GM18858 (cell line): ENCODE measurements around the gene FNBP1L.
"Not testable (repeated sequence)": the region's sequence is repeated elsewhere in the genome, so short reads cannot be mapped to it uniquely, and the experiment has no call there.

Experiments
- ATAC-seq: cut with Tn5 transposase; IDR thresholded peaks from one replicate; pipeline ENCODE4 v1.9.1; 2021; ENCODE audit not compliant: unreplicated experiment

Gene FNBP1L

DNA sequence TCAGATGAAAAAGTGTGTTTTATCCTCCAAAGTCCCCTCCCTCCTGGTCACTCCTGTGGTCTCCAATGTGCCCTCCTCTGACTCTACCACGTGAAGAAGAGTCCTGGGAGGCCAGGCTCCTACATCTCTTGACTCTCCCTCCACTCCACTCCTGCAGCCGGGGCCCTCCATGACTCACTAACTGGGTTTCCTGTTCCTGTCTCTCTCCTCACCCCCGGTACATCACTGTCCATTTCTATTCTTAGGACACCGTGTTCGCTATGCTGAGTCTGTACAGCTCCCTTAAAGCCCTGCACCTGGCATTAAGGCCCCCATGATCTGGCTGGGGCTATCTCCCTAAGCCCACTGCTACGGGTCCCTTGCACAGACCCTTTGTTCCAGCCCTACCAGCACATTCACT is 140.3 kb downstream of the FNBP1L start:
- ATAC-seq, result no peak

DNA sequence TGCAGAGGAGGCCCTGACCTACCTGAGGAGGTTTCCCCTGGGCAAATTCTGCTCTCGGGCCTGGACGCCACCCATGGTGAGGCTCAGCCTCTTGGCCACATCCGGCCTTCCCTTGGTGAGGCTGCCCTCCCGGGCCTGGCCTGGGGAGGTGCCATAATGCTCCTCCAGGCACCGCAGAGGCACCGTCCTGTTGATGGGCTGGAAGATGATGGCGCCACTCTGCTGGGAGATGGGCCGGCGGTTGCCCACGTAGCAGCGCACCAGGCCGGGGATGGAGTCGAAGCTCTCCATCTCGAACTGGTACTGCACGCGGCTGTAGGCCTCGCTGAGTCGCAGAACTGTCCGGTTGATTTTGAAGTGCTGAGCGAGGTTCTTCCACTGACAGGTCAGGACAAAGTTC is 141.0 kb downstream of the FNBP1L start:
- no peak for ATAC-seq

DNA sequence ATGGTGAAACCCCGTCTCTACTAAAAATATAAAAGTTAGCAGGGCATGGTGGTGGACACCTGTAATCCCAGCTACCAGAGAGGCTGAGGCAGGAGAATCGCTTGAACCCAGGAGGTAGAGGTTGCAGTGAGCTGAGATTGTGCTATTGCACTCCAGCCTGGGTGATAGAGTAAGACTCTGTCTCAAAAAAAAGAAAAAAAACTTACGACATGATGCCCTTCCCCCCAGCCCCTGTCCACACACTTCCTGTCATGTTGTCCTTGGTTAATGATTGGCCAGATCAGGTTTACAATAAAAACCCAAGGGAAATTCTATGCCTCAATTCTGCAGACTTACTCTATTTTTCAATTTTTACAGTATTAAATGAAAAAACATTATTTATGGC is 143.4 kb downstream of the FNBP1L start:
- not testable (repeated sequence) for ATAC-seq

DNA sequence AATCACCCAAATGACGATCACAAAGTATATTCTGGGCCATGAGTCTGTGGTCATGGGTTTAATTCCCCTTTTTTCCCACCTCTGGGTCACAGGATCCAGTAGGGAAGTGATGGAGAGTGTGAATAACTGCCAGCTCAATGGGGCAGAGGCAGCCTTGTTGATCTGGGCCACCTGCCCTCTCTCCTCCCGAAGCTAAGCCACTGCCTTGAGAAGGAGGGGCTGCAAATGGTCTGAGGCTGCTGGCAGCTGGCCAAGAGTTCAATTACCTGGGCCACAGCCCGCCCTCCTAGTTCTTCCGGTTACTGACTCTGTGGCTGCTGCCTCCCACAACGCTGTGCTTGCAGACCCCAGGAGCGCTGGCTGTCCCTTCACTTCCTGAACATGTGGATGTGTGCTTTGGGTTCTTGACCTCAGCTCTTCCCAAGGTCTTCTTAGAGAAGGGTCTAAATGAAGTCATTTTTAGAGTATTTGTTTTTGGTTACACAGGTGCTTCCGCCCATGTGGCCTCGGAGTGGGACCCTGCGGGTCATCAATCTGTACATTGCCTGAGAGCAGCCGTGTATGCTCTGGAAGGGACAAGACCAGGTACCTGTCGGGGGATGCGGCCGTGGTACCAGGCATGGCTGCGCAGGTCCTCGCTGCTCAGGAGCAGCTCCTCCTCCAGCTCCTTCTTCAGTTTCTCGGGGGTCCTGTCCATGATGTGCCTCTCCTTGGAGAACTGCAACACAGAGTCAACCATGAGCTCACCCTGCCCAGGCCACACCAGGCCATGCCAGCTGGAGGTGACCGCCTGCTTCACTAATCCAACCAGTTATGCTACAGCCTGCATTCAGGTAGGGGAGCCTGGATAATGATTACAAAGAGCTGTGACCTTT is 144.0 kb downstream of the FNBP1L start:
- ATAC-seq, result peak; percentile 68

DNA sequence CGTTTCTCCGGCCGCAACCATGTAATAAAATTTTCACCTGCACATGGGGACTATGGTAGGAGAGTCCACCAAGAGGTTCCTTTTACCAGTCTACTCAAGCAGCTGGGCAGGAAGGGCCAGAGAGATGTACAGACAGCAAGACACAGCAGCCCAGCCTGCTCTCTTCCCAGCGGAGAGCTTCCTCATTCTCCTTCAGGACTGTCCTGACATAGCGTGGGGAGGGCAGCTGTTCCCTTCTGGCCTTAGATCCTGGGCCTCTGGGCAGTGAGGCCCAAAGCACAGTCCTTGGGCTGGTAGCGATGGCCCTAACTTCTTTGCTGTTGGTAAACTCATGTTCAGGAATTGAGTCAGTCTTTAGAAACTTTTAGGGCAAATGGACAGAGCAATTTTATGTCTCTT is 144.6 kb downstream of the FNBP1L start:
- no peak for ATAC-seq

DNA sequence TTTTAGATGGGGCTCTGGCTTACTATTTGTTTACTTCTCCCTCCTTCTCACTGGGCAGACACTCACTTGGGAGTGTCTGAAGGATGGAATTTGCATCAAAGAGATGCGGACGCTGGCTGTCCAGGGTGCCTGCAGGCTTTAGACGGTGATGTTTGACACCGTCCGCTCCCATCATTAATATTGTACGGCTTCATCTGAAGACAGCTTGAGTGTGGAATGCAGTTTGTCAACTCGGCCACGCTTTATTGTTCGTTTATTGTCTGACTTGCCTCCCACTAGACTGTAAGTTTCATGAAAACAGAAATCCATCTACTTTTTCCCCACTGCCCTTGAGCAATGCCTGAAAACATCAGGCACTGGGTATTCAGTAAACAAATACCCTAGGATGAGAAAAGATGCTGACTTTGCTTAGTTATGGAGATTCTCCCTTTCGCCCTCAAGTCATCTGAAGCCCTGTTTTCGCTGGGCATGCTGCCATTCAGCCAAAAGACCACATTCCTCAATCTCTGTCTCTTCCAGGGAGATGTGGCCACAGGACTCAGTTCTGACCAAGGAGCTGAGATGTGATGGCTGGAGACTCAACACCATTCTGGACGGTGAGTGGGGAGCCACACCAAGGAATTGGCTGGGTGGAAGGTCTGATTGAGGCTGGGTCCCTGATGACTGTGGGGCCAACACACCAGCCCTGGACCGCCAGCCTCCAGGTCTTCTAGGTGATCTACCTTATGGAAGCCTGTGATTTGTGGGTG is 146.1 kb downstream of the FNBP1L start:
- ATAC-seq, result no peak

DNA sequence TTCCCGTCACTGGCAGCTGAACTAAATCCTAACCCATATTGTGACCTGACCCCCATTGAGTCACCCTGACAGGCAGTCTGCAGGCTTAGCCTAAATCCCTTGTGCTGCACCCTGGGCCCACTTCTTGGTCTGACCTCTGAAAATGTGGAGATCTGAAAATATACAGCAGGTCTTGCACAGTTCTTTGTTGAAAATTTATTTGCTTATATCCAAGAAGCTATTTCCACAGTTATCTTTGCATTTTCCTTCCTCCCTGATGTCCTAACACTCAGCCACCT is 146.6 kb downstream of the FNBP1L start:
- no peak for ATAC-seq

DNA sequence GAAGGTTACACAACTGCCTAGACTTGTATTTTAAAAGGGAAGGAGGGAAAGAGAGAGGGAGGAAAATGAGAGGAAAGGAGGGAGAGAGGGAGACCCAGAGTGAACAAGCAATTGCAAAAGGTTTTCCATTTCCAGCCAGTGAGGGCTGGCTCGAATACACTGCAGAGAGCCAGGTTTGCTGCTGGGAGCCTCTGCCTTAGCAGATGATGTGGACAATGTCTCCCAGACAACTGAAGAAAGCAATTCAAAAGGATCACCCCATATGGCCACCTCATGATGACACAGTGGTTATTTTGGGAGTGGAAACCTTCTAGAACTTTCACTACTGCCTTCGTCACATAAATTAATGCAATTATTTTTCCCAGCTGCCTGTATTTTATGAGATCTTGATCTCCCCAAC is 147.3 kb downstream of the FNBP1L start:
- ATAC-seq, result no peak

DNA sequence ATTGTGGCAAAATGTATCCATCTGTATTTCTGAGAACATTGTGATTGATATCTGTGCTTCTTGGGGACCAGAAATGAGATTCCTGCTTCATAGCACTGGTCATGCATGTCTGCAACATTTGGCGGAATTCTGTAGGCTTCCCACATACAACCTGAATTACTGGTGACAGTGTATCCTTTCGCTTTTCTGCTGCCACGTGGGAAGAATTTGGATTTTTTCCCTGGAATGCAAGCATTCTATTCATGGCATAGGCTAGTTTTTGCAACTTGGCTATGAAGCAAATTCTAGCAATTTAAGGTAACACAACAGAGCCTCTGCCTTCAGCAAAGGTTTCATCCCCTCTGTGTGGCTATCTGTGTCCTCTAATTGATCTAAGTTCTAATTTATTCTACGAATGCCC is 147.8 kb downstream of the FNBP1L start:
- ATAC-seq, result no peak

DNA sequence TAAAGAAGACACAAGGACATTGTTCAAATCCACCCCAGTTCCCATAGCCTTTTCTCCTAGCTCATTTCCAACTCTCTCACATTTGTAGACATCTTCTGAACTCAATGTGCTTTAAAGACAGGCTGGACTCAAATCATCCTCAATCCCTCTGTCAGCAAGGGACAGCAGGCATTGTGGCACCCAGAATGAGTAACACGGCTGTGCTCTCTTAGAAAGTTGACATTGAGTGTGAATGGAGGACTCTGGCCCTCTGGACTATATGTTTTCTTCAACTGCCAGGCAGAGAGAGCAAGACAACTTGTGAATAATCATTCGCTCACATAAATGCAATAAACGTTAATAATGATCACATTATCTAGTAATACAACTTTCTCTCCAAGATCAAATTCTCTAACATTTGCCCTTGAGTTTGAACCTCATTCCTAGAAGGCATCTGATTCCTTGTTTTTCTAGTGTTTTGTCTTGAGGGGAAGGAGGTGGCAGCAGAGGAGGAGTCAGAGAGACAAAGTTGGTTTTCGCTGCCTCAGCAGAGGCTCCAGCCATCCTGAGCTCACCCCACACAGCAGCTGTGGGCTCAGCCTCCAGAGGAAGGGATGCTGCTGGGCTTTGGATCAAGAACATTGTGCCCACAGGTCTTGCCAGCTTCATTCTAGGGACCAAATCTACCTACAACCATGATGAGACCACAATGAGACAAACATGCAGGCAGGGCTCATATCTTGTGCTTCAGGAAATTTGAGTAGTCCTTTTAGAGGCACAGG is 148.6 kb downstream of the FNBP1L start:
- no peak for ATAC-seq

DNA sequence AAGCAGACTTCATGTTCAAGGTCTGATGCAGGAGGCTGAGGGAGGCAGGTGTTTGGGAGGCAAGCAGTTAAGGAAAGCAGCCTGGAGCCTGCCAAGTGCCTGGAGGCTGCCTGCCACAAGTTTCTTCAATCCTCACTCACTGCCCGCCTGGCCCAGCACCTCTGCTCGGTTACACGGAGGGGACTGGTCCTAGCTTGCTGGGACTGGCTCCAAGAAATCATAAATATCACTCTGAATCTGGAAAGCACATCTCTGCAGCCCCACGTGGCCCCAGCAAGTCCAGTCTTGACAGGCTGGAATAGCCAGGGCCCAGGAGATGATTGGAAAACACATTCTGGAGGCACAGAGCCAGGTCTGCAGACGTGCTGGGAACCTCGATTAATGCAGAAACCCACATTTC is 149.8 kb downstream of the FNBP1L start:
- no peak for ATAC-seq

DNA sequence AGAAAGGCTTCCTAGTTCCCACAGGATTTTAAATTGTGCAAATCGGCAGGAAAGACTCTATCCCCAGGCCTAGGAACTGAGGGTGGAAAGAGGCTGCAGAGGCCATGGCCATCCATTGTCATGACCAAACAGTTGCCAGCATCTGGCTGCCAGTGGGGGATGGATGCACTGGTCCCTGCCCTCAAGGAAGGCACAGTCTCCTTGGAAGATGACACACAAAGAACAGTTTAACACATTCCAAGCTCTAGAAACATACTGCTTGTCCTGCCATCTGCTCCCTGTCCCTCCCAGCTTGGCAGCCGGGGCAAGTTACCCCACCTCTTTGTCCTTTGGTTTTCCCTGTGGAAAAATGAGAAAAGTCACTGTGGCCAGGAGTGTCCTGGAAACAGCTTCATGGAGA is 150.5 kb downstream of the FNBP1L start:
- no peak for ATAC-seq

DNA sequence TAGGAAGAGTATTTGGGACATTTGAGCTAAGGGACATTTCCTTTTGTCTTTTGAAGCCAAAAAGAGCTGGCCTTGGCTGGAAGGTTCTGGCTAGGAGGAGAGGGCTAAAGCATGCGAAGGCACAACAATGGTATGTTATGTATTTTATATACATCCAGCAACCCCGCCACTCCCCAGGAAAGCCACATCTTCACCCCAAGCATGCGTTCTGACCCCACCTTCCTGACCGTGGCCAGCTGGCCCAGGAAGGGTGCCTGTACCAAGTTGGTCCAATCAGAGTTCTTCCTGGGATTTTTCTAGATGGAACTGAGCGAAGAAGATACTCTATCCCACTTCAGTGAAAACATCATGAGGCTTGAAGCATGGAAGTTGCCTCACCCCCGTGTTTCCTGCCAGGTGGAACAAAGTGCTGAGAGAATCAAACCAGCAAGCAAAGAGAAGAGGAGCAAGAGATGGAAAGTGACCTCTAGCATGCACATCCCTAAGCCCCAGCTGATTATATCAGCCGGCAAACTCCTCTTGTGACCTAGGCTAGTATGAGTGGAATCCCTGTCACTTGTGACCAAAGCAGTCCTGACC is 151.0 kb downstream of the FNBP1L start:
- ATAC-seq, result no peak

DNA sequence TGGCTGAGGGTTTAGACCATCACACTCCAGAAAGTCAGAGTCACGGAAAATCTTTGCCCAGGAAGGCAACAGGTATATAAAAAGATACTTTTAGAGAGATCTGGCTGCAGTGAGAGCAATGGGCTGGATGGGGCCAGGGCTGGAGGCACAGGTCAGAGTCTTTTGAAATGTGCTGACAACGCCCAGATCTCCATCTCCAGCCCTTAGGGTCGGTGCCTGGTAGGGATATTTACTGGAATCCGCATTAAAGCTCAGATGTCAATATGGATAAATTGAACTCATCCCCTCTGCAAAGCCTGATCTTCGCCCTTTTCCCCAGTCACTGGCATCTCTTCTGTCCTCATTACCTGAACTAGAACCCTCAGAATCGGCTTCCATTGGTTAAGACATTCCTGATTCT is 151.6 kb downstream of the FNBP1L start:
- ATAC-seq, result no peak

DNA sequence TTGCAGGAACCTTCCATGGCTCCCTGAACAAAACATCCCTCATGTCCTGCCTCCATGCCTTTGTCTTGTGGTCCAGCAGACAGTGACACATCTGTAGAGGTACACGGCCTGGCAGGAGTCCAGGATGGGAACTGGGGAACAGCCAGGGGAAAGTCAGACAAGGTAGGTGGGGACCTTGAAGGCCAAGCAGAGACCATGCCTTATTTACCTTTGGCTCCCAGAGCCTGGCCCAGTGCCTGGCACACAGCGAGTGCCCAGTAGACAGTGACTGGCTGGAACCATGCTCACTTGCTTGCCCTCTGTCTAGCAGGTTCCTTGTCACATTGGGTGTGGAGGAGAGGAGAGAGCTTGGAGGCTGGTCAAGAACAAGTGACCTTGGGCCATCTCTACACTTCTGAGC is 152.7 kb downstream of the FNBP1L start:
- ATAC-seq, result no peak

DNA sequence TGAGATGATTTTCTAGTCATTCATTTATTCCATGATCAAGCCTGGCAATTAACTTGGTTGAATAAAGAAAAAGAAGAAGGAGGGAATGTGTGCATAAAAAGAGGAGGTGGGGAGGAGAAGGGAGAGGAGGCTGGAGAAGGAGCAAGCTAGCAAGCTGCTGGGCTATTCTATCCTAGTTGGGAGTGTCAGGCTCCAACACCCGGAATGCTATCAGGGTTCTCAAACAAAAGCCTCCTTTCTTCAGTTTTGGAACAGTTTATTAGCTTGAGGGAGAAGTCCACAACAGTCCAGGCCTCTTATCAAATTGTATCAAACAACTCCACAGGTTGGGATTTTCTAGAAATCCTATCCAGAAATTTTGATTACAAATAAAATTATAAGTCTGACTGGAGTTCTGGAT is 153.8 kb downstream of the FNBP1L start:
- ATAC-seq, result no peak

DNA sequence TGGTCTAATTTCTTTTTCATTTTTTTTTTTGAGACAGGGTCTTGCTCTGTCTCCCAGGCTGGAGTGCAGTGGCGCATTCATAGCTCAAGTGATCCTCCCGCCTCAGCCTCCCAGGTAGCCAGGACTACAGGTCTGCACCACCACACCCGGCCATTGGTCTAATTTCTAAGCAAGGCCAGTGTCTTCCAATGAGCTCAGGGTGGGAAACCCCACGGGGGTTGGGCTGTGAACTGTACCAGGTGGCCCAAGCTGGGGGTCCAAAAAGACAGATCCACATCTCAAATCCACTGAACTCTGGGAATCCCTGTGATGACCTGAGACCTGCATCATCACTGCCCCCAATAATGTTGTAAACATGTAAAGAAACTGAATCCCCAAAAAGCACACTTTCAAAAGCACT is 154.2 kb downstream of the FNBP1L start:
- ATAC-seq, result no peak

DNA sequence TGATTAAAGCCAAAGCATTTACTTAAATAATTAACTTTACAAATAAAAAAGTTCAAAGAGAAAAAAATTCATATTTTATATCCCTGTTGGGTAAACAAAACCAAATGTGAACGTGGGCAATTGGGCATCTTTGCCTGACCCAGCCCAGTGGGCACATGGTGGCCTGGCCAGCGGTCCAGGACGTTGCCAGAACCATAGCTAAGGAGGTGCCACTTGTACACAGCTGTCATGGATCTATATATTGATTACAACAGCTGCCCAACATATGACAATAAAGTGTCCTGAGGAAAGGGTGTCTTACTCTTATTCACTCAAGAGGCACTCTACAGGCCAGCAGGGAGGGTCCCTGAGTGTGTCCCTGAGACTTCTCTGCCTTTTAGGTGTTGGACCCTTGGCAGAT is 155.2 kb downstream of the FNBP1L start:
- ATAC-seq, result no peak

DNA sequence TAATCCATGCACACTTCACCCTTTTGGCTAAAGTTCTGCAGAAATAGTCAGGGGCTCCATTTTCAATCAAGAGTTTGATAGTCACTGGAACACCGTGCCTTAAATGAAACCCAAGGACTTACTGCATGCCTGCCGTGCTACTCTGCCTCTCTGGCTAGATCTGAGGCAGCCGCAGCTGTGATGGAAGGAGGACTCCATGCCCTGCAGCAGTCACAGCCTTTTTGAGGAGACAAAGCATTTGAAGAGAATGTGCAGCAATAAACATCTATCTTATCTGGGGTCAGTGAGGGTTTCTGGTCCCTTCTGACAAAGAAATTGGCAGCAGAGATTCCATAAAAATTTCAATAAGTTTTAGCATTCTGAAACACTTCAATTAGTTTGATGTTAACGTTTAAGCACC is 155.7 kb downstream of the FNBP1L start:
- no peak for ATAC-seq
